Sigmoid colon (tissue), 3 donors: ENCODE data around the gene BBIP1.

Experiments
- POLR2A ChIP-seq, 2 donors: fragments of 450-650 bp; IDR thresholded peaks; one replicate each; pipeline ENCODE4 v1.6.1; 2016; ENCODE audit warnings: antibody characterized with exemption in 2 of 2, mild to moderate bottlenecking in 2 of 2, moderate library complexity in 2 of 2
- TF ChIP-seq, protein P1 (sequence below), 4 experiments: fragments of 450-650 bp in 3 of 4; fragments of 200-600 bp in 1 of 4; IDR thresholded peaks; one replicate each; pipeline ENCODE4 v1.5.1; 2016 to 2019; ENCODE audit warnings: antibody characterized with exemption in 4 of 4, mild to moderate bottlenecking in 3 of 4, moderate library complexity in 2 of 4

DNA sequence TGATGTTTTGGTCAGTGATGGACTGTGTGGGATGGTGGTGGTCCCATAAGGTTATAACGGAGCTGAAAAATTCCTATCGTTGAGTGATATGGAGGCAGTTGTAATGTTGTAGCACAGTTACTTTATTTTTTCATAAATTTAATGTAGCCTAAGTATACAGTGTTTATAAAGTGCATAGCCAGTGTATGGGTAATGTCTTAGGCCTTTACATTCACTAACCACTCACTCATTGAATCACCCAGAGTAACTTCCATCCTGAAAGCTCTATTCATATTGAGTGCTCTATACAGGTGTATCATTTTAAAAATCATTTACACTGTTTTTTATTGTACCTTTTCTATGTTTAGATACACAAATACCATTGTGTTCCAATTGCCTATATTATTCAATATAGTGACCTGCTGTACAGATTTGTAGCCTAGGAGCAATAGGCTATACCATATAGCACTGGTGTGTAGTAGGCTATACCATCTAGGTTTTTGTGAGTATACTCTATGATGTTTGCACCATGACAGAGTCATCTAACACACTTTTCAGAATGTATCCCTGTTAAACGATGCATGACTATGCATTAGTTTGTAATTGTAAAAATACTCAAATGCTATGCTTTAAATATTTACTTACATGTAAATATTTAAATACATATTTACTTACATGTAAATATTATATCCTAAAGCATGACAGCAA lies 26.2 kb downstream of the BBIP1 start:
- no peak for TF ChIP-seq POLR2A (IDR thresholded peaks at IDR 0.05)
- TF ChIP-seq, protein P1, sequence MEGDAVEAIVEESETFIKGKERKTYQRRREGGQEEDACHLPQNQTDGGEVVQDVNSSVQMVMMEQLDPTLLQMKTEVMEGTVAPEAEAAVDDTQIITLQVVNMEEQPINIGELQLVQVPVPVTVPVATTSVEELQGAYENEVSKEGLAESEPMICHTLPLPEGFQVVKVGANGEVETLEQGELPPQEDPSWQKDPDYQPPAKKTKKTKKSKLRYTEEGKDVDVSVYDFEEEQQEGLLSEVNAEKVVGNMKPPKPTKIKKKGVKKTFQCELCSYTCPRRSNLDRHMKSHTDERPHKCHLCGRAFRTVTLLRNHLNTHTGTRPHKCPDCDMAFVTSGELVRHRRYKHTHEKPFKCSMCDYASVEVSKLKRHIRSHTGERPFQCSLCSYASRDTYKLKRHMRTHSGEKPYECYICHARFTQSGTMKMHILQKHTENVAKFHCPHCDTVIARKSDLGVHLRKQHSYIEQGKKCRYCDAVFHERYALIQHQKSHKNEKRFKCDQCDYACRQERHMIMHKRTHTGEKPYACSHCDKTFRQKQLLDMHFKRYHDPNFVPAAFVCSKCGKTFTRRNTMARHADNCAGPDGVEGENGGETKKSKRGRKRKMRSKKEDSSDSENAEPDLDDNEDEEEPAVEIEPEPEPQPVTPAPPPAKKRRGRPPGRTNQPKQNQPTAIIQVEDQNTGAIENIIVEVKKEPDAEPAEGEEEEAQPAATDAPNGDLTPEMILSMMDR (IDR thresholded peaks at IDR 0.05) = no peak
